Head of caudate nucleus (tissue), 42 donors: Measurements from ENCODE around the gene RARB.

Experiments
- DNase-seq, 42 donors: peaks; one replicate each; pipeline versions ENCODE4 v3.0.0 to v3.0.0-alpha.2; 2020 to 2021; ENCODE audit warnings: mixed read lengths in 7 of 42
- intact Hi-C: fragments of 100-400 bp; cut with DNase I; formaldehyde crosslinking; loops from one replicate; pipeline ENCODE4 v1.15.0; 2022

Gene RARB

DNA sequence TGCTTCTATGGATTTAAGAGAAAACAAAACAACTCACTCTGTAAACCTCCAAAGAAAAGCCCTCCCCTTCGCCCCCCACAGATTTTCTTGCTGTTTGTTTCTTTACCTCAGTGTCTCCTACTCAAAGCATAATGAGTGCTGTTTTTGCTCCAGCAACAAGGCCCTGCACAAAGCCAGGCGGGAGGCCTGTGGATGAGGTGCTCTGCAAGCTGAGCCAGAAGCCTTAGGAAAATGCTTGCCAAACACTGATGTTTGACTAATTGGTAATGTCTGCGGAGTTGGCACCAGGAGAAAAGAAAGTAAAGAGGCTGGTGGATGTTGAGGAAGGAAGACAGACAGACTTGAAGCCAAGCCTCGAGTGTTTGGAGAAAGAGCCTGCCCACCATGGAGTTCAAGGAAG, 99.7 kb downstream of the RARB start:
- peak in 19 of 42 donors; percentile 17 to 74 (median 43) for DNase-seq
- intact Hi-C loops, result no loop called here

DNA sequence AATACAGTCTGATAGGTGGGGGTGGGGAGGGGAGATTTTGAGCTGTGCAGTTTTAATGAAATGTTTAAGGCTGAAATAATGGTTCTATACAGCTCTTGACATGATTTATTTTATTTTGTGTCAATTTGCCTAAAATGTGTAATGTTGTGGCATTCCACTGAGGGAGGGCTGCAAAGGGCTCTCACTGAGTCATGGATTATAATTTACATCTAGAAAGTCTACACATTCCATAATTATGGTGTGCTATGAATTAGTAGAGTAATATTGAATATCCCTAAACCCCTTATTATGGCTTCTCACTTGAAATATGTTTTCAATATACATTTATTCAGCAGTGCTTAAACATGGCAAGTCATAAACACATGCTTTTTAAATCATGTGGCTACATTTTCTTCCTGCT, 103.9 kb downstream of the RARB start:
- no peak for DNase-seq
- intact Hi-C loops, result no loop called here

DNA sequence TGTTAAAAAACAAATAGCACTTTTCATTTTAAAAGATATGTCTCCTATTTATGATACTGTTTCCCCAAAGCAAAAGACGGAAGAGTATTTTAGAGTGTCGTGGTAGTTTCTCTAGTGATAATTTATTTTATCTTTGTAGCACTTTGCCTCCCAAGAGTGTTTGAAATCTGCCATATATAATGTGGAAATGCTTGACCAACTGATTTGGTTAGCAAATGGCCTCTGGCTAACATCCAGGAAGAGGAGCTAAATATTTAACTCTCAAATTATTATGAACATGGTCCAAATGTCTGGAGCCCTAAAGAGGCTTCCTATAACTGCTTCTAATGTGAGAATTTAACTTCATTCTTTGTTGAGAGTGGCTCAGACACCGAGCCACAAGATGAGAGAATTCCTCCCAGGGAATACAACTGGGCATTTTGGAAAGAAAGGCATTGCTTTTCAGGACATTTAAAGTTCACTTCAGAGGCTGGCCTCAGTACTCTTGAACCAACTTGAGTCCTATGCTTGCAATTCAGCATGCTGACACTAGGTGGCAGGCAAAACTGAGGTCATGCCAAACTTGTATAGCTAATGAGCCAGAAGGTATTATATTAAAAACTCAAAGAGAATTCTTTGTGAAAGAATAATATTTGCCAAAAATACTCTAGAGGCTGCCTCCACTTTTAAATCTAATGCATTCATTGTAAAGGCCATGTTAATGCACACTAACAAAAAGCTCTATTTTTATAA, 104.5 kb downstream of the RARB start:
- intact Hi-C loops, result no loop called here
- DNase-seq, result no peak

DNA sequence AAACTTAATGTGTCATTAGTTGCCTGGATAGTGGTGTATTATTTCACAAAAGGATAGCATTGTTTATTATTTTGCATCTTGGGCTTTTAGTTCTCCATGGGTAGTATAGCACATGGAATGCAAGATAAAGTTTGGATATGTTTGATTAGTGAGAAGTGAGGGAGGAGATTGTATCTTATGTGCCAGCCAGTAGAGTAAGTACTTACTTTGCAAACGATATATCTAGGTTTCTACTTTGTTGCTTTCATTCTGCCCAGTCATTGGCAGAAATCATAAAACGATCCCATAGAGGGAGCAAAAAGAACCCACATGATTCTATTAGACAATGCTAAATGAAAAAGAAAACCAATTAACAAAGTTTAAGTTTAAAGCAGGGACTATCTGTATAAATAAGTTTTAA, 105.3 kb downstream of the RARB start:
- no peak for DNase-seq
- intact Hi-C loops, result no loop called here

DNA sequence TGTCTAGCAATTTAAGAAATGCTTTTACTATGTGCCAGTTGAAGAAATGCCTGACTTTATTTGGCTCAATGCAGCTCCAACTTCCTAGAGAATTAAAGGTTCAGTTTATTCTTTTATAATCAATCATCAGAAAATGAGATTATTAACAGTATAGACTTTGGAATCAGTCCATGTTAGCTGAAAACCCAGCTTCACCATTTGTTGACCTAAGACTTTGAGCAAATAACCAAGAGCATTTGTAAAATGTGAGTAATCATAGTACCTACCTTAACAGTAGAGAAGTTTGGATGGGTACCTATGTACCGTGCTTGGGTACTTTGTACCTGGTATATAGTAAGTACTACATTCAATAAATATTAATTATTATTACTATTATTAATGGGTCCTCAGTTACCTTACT, 105.9 kb downstream of the RARB start:
- DNase-seq, result no peak
- intact Hi-C loops, result no loop called here

DNA sequence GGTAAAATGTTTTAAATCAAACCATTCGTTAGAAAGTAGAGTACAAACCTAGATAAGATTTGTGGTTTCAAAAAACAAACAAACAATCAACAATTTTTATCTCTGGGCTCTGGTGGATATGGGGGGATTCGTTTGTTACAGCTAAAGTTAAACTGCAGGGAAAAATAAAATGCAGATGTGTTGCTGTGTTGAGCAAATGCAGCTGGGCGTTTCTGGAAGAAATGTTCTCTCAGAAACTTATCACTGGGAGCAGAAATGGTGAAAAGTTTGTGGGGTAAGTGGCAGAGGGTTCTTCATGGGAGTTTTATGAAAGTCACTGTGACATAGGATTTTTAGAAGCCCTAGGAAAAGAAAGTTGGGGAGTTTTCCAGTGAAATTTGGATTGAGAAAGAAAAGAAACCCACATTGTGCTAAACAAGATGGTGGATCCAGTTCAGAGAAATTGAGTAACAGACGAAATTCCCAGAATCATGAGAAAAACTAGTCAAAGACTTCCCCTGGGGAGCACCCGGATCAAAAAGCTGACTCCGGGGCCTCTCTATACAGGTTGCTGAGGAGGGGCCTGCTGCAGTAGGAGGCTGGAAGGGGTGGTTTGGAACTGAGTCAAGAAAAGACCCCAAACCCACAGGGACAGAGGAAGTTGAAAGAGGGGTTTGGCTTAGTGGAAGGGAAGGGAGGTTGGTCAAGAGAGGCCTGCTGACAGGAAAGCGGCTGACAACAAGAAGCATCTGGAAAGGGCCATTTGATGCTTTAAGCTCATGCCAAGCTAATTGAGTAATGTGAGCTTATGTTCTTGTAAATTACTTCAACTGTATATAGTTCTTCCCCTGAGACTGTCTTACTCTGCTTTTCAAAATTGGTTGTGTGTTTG, 108.7 kb downstream of the RARB start:
- intact Hi-C loops, result no loop called here
- no peak for DNase-seq

DNA sequence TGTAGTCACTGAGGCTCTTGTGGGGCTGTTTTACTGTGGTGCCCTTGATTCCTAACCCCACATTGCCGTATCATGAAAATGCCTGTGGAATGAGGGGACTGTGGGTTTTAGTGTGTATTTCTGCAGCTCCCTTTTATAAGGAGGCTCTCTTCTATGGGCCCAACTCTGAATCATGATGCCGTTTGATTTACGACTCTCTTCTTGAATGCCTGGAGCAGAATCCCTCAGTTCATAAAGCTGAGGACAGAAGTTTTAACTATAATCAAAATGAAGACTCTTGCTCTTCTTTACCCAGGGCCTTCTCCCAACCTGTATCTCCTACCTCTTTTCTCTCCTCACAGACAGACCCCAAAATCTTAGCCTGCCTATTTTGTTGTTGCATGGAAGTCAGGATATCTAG, 109.5 kb downstream of the RARB start:
- DNase-seq, result no peak
- intact Hi-C loops, result no loop called here

DNA sequence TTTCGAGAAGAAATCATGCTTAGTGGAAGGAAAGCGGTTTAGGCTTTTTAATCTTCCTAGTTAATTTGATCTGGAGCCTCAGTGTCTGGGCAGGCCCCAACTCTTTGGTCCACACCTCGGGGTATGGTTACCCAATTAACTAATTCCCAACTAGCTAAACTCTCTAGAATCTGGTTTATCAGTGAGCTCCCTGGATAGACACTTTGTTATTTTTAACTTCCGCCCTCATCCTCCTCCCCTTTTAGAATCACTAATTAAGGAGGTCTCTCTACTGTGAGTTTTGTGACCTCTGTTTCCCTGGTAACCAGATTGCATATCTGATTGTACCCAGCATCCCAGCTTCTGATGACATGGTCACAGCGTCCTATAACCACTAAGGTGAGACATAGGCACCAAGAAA, 112.2 kb downstream of the RARB start:
- peak in 3 of 42 donors; percentile 19 to 50 (median 30) for DNase-seq
- intact Hi-C loops, result no loop called here

DNA sequence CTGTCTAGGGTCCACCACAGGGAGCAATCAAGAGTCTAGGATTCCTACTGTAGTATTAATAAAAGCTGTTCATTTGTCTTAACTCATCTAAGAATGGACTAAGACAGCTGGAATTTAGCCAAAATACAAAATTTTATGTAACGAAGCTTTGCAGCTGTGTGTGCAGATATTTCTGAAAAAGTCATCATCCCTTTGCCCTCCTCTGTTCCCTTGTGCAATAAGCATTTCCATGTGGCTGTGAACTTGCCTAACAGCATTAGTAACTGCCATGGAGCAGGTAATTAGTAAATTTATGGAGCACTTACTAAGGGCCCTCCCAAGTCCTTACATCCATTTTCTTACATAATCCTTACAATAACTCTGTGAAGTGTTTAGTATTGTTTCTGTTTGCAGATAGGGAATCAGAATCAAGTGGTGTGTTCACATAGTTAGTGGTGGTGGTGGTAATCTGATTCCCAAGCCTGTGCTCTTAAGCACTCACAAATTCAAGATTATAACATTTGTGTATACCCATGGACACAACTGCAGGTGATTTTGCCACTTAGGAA, 114.5 kb downstream of the RARB start:
- no peak for DNase-seq
- intact Hi-C loops, result no loop called here

DNA sequence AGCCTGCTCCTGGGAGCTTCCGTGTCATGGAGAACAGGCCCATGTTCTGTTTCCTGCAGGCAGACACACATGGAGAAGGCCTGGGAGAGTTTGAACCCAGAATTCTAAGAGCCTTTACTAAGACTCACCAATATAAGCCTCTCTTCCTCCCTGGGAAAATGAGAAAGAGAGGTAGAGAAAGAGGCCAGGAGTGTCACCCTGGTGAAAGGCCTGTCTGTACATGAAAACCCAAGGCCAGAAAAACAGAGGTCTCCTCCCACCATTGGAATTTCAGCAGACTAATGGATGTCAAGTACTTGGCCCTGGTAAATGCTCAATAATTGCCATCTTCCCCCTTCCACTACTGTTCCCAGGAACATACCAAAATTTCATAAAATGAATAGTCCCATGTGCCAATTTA, 119.0 kb downstream of the RARB start:
- intact Hi-C loops, result no loop called here

DNA sequence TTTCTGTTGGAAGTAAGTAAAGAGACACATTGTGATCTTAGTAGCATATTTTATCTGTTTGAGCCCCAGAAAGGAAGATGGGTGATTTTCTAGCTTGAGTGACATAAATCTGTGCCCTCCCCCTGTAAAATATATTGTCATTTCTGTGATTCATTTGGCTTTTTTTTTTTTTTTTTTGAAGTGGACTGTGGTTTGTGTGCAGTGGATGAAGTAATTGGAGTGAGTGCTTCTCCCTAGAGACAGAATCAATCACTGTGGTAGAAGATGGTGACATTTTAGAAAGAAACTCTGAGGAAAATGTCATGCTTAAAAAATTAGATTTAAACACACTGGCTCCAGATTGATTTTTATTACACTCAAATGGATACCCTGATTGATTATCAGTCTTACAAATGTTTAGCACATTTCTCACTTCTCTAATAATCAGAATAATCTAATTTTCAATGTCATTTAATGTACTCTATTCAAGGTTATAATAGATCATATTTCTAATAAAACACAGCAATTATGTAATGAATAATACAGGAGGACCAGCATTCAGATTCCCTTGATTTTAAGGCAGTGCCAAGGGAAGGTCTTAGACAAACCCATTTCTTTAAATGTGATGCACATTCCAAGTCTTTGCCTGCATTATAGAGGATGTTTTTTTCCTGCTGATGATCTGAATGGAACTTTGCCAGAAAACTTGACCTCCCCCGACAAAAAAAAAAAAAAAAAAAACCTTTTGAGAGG, 120.0 kb downstream of the RARB start:
- intact Hi-C loops, result no loop called here
- no peak for DNase-seq

More for the DNA sequence above, 119.0 kb downstream of the RARB start:
- DNase-seq, result no peak

DNA sequence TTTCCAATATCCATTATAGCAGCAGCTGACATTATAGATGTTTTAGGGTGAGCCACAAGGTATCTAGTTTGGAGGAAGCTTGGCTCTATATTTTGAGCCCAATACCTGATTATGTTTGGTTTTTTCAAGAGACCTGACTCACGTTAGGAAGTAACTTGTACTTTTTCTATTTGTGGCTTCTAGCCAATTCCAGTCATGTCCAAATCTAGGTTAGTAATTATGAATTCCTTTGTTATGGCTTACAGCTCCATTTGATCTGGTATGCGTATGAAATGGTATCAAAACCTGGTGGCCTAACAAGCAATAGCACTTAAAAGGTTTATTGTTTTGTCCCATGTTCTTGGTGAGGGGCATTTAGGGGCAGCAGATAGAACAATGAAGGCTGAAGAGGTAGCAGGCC, 120.8 kb downstream of the RARB start:
- no peak for DNase-seq
- intact Hi-C loops, result no loop called here

DNA sequence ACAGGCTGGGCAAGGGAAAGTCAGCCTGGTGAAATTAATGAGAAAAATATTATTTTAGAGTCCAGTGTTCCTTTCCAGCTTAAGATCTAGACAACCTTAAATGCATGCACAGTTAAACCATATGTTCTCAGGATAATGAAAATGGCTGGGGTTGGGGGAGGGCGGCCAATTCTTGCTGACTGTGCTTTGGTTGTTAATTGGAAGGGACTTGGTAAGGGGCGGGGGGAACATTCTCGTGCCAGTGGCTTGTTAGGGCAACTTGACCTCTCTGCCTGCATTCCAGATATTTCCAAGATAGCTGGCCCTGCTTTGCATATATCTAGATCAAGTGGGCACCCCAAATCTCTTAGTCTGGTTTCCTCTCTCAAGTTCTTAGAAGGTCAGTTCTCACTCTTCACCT, 124.2 kb downstream of the RARB start:
- intact Hi-C loops, result no loop called here
- DNase-seq, result no peak

DNA sequence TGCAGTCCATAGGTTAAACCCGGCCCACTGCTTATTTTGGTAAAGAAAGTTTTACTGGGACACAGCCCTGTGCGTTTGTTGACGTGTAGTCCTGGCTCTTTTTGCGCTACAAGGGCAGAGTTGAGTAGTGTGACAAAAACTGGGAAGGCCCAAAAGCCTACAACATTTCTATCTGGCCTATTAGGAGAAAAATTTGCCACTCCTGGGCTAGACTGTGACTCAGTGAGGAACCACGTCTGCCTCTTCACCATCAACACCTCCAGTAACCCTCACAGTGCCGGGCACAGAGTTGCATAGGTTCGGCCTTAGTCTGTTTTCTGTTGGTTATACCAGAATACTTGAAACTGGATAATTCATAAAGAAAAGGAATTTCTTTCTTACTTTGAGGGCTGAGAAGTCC, 126.3 kb downstream of the RARB start:
- DNase-seq, result no peak
- intact Hi-C loops, result no loop called here

DNA sequence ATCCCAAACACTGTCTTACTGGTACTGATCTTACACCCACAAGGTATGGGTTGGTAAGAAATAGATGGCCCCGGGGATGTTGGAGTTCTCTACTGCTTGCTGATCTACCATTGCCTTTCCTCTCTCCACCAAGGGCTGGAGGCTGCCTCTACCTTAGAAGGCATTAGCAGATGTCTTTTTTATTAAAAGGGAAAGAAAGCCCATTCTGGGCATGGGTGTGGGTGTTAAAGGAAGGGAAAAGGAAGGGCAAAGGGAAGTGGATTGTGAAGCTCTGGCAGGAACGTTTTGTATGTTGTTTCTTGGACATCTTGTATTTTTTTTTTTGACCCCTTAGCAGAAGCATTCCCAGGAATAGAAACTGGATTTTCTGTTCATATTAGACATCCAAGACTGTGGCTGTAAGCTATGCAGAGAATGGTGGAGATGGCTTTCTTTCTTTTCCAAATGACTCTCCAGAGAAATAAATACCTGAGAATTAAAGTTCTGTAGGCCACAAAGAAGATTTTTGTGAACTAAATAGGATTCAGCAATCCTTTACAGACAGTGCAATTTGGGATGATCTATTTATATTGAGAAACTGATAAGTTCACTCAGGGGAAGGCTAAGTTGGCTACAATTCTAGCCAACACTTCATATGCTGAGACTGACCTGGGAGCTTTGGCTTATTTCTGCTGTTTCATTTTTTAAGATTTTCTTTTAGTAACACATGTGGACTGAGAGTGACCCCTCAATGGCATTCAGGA, 127.8 kb downstream of the RARB start:
- intact Hi-C loops, result no loop called here
- DNase-seq, result no peak

DNA sequence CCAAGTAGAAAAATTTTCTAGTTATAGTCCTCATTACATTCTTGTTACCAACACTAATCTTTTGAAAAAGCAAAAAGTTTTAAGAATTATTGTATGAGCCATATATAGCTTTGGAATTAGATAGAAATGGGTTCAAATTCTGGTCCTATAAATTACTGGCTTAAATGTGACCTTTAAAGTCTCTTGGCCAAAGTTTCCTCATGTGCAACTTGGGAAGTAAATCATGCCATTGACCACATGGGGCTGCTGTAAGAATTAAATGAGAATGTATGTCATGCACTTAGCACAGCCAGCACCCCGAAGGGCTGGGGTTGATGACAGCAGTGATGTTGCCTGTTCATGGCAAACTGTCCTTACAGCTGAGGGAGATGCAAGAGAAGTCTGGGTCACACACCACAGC, 128.4 kb downstream of the RARB start:
- DNase-seq, result no peak
- intact Hi-C loops, result no loop called here

DNA sequence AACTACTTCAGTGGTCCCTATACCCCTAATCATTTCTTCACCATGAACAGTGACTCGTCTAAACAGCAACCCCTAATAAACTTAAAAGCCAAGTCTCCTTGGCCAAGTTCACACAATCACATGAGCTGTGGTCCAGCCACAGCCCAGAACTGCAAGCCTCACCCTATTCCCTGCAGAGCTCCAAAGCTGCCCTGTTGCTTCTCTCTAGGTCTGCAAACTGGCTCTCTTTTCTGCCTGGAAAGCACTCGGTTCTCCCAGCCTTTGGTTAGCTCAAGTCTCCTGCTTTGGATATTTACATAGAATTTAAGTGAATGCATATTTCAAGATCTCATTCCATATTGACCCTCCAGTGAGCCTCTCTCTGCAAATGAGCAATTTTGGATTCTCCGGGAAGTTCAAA, 129.6 kb downstream of the RARB start:
- intact Hi-C loops, result no loop called here
- DNase-seq, result no peak

DNA sequence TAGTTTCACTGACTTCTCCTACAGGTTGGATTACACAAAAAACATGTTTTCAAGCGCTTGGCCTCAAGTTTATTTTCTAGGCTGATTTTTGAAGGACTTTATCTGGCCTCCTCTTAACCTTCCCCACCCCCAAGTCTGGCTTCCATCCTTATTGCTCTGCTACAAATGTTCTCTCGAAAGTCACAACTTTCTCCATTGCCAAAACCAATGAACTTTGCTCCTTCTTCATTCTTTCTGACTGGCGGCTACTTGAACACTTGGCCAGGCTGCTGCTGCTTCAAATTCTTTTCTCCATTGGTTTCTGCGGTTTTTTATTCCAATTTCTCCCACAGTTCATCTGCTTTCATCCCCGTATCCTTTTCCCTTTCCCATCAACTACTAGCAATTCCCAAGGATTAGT, 130.1 kb downstream of the RARB start:
- intact Hi-C loops, result no loop called here
- DNase-seq, result no peak

DNA sequence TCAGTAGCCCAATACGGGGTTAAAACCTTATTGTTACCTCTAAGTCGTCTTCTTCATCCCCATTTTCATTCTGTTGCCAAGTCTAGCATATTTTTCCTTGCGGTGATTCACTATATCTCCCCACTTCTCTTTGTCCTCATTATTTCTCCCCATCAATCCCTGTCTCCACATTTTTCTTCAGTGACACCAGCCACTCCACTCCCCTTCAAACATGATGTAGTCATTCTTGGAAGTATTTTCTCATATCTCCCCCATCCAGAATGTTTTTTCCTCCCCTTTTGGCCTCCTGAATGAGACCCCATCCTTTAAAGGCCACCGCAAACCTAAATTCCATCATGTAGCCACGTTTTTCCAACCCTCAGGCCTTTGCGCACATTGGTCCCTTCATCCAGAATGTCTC, 130.7 kb downstream of the RARB start:
- intact Hi-C loops, result no loop called here
- DNase-seq, result no peak
